Heart left ventricle (tissue), 16 donors: ENCODE data around the gene COX6A1. TPM values are rescaled to one million over a fixed set of nuclear protein-coding genes. Genes with fewer than 3 reads are reported as not detected.

Source experiments
- ATAC-seq, 4 donors: fragments of 200-7000 bp; cut with Tn5 transposase; one replicate each; pipeline ENCODE4 v1.9.1; 2020 to 2022; ENCODE audit warnings: moderate library complexity in 4 of 4, mild to moderate bottlenecking in 3 of 4, moderate number of reproducible peaks in 1 of 4
- DNase-seq, 5 donors: peaks; one replicate each; pipeline ENCODE4 v3.0.0-alpha.2; 2020
- H3K27ac ChIP-seq, 12 donors: fragments of 200-600 bp; sonication (generic) in 4 of 12; one replicate each; pipeline versions ENCODE4 v1.5.0 to v1.8.0; 2016 to 2022; ENCODE audit warnings: mild to moderate bottlenecking in 2 of 12
- H3K27me3 ChIP-seq, 9 donors: fragments of 200-600 bp; sonication (generic) in 2 of 9; one replicate each; pipeline versions ENCODE4 v1.5.1 to v1.8.0; 2016 to 2022; ENCODE audit warnings: mild to moderate bottlenecking in 3 of 9
- H3K36me3 ChIP-seq, 9 donors: fragments of 200-600 bp; sonication (generic) in 2 of 9; one replicate each; pipeline versions ENCODE4 v1.5.0 to v1.8.0; 2018 to 2022; ENCODE audit warnings: mild to moderate bottlenecking in 2 of 9
- H3K4me1 ChIP-seq, 12 donors: fragments of 200-600 bp; sonication (generic) in 4 of 12; one replicate each; pipeline versions ENCODE4 v1.5.0 to v1.8.0; 2016 to 2022; ENCODE audit warnings: mild to moderate bottlenecking in 3 of 12
- H3K4me3 ChIP-seq, 12 donors: fragments of 200-600 bp; sonication (generic) in 4 of 12; one replicate each; pipeline versions ENCODE4 v1.5.0 to v1.8.0; 2017 to 2022; ENCODE audit warnings: mild to moderate bottlenecking in 9 of 12, moderate library complexity in 4 of 12
- H3K9me3 ChIP-seq, 12 donors: fragments of 200-600 bp; sonication (generic) in 4 of 12; one replicate each; pipeline versions ENCODE4 v1.5.0 to v1.8.0; 2016 to 2022; ENCODE audit warnings: mild to moderate bottlenecking in 1 of 12
- CTCF ChIP-seq, 12 donors: fragments of 200-600 bp; sonication (generic) in 4 of 12; IDR thresholded peaks; one replicate each; pipeline versions ENCODE4 v1.5.0 to v1.8.0; 2018 to 2022; ENCODE audit warnings: antibody characterized with exemption in 12 of 12, mild to moderate bottlenecking in 5 of 12
- POLR2A ChIP-seq, 2 donors: fragments of 450-650 bp; IDR thresholded peaks; one replicate each; pipeline ENCODE4 v1.6.1; 2017; ENCODE audit warnings: antibody characterized with exemption in 2 of 2, mild to moderate bottlenecking in 2 of 2, moderate library complexity in 2 of 2
- WGBS, 4 donors: extraction: QIAGEN DNeasy Blood & Tissue Kit in 2 of 4; methylation state at CpG; one replicate each; pipeline versions ENCODE4 v1.1.5 to v1.1.7; 2013 to 2018; 5-methylcytosine and 5-hydroxymethylcytosine counted together
- intact Hi-C, 10 donors: fragments of 100-400 bp; cut with DNase I; formaldehyde crosslinking; loops; one replicate each; pipeline versions ENCODE4 v1.11.1 to v1.14.2; 2022
- polyA plus RNA-seq, 2 donors: library from polyadenylated mRNA; stranded (reverse); fragments of 200-250 nt; gene quantifications; one replicate each; pipeline ENCODE4 v1.2.3, GENCODE V29; 2013
- total RNA-seq, 9 donors: library from RNA; depleted of rRNA in 2 of 9; stranded (reverse); fragments of >200 nt in 2 of 9; fragmentation: NEBNext Ultra II Directional in 3 of 9; extraction: Animal tissue kit (Norgen Biotek cat#: 25700) in 3 of 9; gene quantifications; one replicate each; pipeline versions ENCODE4 v1.1.0 to v1.2.4, GENCODE V29; 2016 to 2023
- donor health status: ischemic (EF 13 %, LVEDD 7.1; RV severe dilation, severe dysfunction).
- donor health status: healthy with polysubstance abuse.
- donor health status: DM: no; HTN: yes; CAD: no.
- donor health status: DM: no; HTN: no; CAD: no.
- donor health status: ischemic (EF 25% LVEDD 6.9; RV normal size, moderate dysfunction).
- donor health status: ischemic (EF 25% LVEDD 5.7; RV mildly dilated, moderate dysfunction).
- donor health status: healthy.
- donor health status: DM: yes; HTN: yes; CAD: no.
- donor health status: ischemic (EF 35%, LVEDD 5.7; RV mildly dilated, moderate dysfunction).
- donor health status: nonischemic (EF 11% LVEDD 7.7; RV severe dilation, severe dysfunction).
- donor health status: DM: yes; HTN: yes; CAD: no.
- donor health status: PGD.
- donor health status: ischemic (EF 29% LVEDD 5.4; RV normal size, mild dysfunction).
- donor health status: nonischemic (EF 23%, LVEDD 6.1; RV moderate dilation, normal function).

The COX6A1 gene
- total and polyA plus RNA-seq, 11 donors: 117 to 708 (median 186) TPM

- intact Hi-C loops: no loop called here
- no peak overlapping the region for H3K27ac ChIP-seq
- DNase-seq: no peak
- no peak for TF ChIP-seq CTCF (IDR thresholded peaks at IDR 0.05)
- TF ChIP-seq POLR2A (IDR thresholded peaks at IDR 0.05): no peak
- H3K9me3 ChIP-seq: no peaks in the 10 kb centered on the region
- no peak for ATAC-seq
- no peaks in the 10 kb centered on the region for H3K27me3 ChIP-seq
- peaks cover 0 to 2% (median under 1%) of the 10 kb centered on the region in 9 donors for H3K36me3 ChIP-seq
- H3K4me3 ChIP-seq: no peak overlapping the region
- peaks cover 0 to 37% (median 15%) of the 10 kb centered on the region in 12 donors for H3K4me1 ChIP-seq
These were observed 34.6 kb downstream of the COX6A1 start for GRCh38 chr12:120472521-120472920.

- Histone ChIP-seq H3K4me3 (no peak overlapping the region), H3K27ac (no peak overlapping the region), H3K36me3 (no peaks in the 10 kb centered on the region), H3K27me3 (no peaks in the 10 kb centered on the region), H3K9me3 (no peaks in the 10 kb centered on the region), H3K4me1 (peaks cover 0 to 29% (median 7%) of the 10 kb centered on the region in 12 donors)
- DNase-seq (no peak), ATAC-seq (no peak)
- intact Hi-C loops: no loop called here
- 80 to 84% (median 82%) methylated on average over 6 of the region's 6 CpGs for WGBS, 4 donors
- TF ChIP-seq CTCF (IDR thresholded peaks at IDR 0.05) (no peak), POLR2A (IDR thresholded peaks at IDR 0.05) (no peak)
These were observed 36.1 kb downstream of the COX6A1 start for GRCh38 chr12:120473807-120474615.

GRCh38 chr12:120474616-120474960, 36.7 kb downstream of the COX6A1 start:
- 34 to 53% (median 46%) methylated on average over 2 of the region's 2 CpGs for WGBS, 4 donors
- Histone ChIP-seq H3K27ac (peak overlapping the region in 1 of 12 donors; percentile 12), H3K9me3 (no peaks in the 10 kb centered on the region), H3K27me3 (no peaks in the 10 kb centered on the region), H3K4me3 (no peak overlapping the region), H3K36me3 (no peaks in the 10 kb centered on the region), H3K4me1 (peaks cover 0 to 29% (median 7%) of the 10 kb centered on the region in 12 donors)
- DNase-seq (no peak), ATAC-seq (no peak)
- TF ChIP-seq POLR2A (IDR thresholded peaks at IDR 0.05) (no peak), CTCF (IDR thresholded peaks at IDR 0.05) (no peak)
- intact Hi-C loops: no loop called here

- peaks cover 0 to 21% (median under 1%) of the 10 kb centered on the region in 12 donors for H3K4me1 ChIP-seq
- DNase-seq (no peak), ATAC-seq (no peak)
- no peaks in the 10 kb centered on the region for H3K27me3 ChIP-seq
- 97 to 100% (median 100%) methylated on average over 1 of the region's 1 CpG for WGBS, 4 donors
- H3K4me3 ChIP-seq: no peak overlapping the region
- no peak overlapping the region for H3K27ac ChIP-seq
- intact Hi-C loops: no loop called here
- no peaks in the 10 kb centered on the region for H3K9me3 ChIP-seq
- TF ChIP-seq CTCF (IDR thresholded peaks at IDR 0.05) (no peak), POLR2A (IDR thresholded peaks at IDR 0.05) (no peak)
- H3K36me3 ChIP-seq: no peaks in the 10 kb centered on the region
These were observed 37.7 kb downstream of the COX6A1 start for GRCh38 chr12:120475643-120476042.
